H1 (cell line): ENCODE results near the gene IRS1. TPM values are rescaled to one million over a fixed set of nuclear protein-coding genes. Genes with fewer than 3 reads are reported as not detected.

Experiments used
- TEAD4 ChIP-seq: IDR thresholded peaks from 2 replicates; pipeline ENCODE4 v1.6.1; 2012; ENCODE audit warnings: low read depth, low read length, inconsistent platforms, mixed read lengths
- ZNF274 ChIP-seq: IDR thresholded peaks from 2 replicates; pipeline ENCODE4 v1.7.0; 2012; ENCODE audit warnings: low read length, borderline replicate concordance; ENCODE audit errors: extremely low read depth
- polyA plus RNA-seq, 7 experiments: library from polyadenylated mRNA; depleted of rRNA in 3 of 7; stranded (reverse) in 5 of 7; unstranded in 2 of 7; fragments of >200 nt in 5 of 7; fragments of 200-250 nt in 2 of 7; gene quantifications; 1 replicate in 5 of 7; 2 replicates in 1 of 7; 4 replicates in 1 of 7; pipeline versions ENCODE4 v1.2.1 to v1.2.3, GENCODE V29; 2011 to 2013; ENCODE audit warnings: missing spikeins in 2 of 7, mixed read lengths in 2 of 7
- total RNA-seq: library from RNA; stranded (reverse); fragmentation: NEBNext Ultra II Directional; extraction: Animal tissue kit (Norgen Biotek cat#: 25700); gene quantifications from 2 replicates; pipeline ENCODE4 v1.2.1, GENCODE V29; 2021

IRS1 gene
- total and polyA plus RNA-seq, 2 of the 8 experiments (the other 6 are each of a cell fraction or from before 2014, with no cell fraction given) = 9.1 to 26.9 TPM

DNA sequence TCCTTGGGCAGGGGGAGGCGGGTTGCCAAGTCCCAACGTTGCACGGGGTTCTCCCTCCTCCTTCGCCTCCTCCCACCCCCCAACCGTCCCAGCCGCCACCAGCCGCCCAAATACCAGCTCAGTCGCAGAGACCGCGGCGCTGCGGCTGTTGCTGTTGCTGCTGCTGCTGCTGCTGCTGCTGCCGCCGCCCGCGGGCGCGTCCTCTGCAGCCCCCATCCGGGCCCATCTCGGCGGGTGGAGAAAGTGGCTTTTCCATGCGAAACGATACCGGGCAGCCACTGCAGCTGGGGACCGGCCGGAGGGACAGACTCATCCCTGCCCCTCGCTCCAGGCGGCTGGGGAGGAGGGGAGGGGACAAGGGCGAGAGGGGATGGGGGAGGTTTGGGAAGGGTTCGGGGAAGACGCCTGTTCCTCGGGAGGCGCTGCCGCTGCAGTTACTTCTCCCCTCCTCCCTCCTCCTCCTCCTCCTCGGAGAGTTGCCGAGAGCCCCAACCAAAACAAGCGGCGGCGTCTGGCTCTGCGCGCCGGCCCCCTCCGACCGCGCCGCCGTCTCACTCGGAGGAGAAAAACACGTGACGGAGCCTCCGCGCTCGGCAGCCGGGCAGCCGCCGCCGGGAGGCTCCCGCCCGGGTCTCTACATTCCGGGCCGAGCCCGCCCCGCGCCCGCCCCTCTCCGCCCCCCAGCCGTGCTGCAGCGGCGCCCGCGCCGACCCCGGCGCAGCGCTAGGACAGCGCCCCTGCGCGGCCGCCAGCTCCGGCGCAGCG, at the start of gene IRS1 (continued):
- no peak for TF ChIP-seq ZNF274
- peak; percentile 37 for TF ChIP-seq TEAD4
- TF ChIP-seq, all 59 proteins: peak for 16
